Endothelial cell of umbilical vein (primary cell): ENCODE results near the gene ALDH1A2. TPM values are rescaled to one million over a fixed set of nuclear protein-coding genes. Genes with fewer than 3 reads are reported as not detected.

Experiments
- BruUV-seq: library from RNA; stranded (reverse); fragments of 400-500 nt; replicated peaks from 2 replicates; lab custom pipeline; 2021; lab: Mats Ljungman, UMichigan
- CTCF ChIA-PET: fragments of 300-600, 350-600 bp; sonication (Branson Sonifier 250); formaldehyde crosslinking; loops from one replicate; lab custom pipeline; 2021; ENCODE audit warnings: antibody characterized with exemption, inconsistent platforms; lab: Charles Lee
- POLR2A ChIA-PET: fragments of 300-600, 350-600 bp; sonication (Branson Sonifier 250); formaldehyde crosslinking; loops from one replicate; lab custom pipeline; 2021; ENCODE audit warnings: antibody characterized with exemption, inconsistent platforms; lab: Charles Lee
- DNase-seq: peaks from one replicate; pipeline ENCODE4 v3.0.0-alpha.2; 2011; ENCODE audit warnings: low read depth, low spot score
- FAIRE-seq: peaks from 2 replicates; lab custom pipeline; 2011; peaks lifted over from hg19 to GRCh38; lab: Jason Lieb, UNC
- H2AFZ ChIP-seq: 2 replicates; pipeline ENCODE4 v1.6.0; 2012; ENCODE audit warnings: low read depth, low read length, control low read depth, inconsistent platforms
- H3K27ac ChIP-seq: 2 replicates; pipeline ENCODE4 v1.5.1; 2011; ENCODE audit warnings: low read depth, mild to moderate bottlenecking, control low read depth, low read length, moderate library complexity; ENCODE audit not compliant: insufficient read depth
- H3K27me3 ChIP-seq, 2 experiments: 2 replicates each; pipeline versions ENCODE4 v1.6.0 to v1.6.1; 2011; ENCODE audit warnings: low read length in 2 of 2, mixed read lengths in 1 of 2; ENCODE audit not compliant: control insufficient read depth in 2 of 2, insufficient read depth in 2 of 2
- H3K36me3 ChIP-seq, 2 experiments: 2 replicates in 1 of 2; 3 replicates in 1 of 2; pipeline ENCODE4 v1.5.1; 2011; ENCODE audit warnings: low read length in 2 of 2, mild to moderate bottlenecking in 1 of 2, moderate library complexity in 1 of 2; ENCODE audit not compliant: control insufficient read depth in 2 of 2, insufficient read depth in 2 of 2; ENCODE audit errors: extremely low read depth in 1 of 2
- H3K4me1 ChIP-seq: 3 replicates; pipeline ENCODE4 v1.5.1; 2011; ENCODE audit warnings: mild to moderate bottlenecking, low read length; ENCODE audit not compliant: control insufficient read depth, insufficient read depth; ENCODE audit errors: extremely low read depth
- H3K4me2 ChIP-seq: 2 replicates; pipeline ENCODE4 v1.6.1; 2011; ENCODE audit warnings: low read length, control low read depth, mixed read lengths; ENCODE audit not compliant: insufficient read depth
- H3K4me3 ChIP-seq, 3 experiments: fragments of 200-600 bp in 1 of 3; sonication (generic), shearing (Covaris generic) in 1 of 3; replicated peaks in 1 of 3; 2 replicates each; pipeline ENCODE4 v1.5.1; 2011 to 2016; ENCODE audit warnings: control low read depth in 3 of 3, low read length in 3 of 3, mild to moderate bottlenecking in 2 of 3, inconsistent platforms in 1 of 3, low read depth in 1 of 3, moderate library complexity in 1 of 3; ENCODE audit not compliant: insufficient read depth in 1 of 3
- H3K79me2 ChIP-seq: 2 replicates; pipeline ENCODE4 v1.6.0; 2012; ENCODE audit warnings: low read length, inconsistent platforms; ENCODE audit not compliant: control insufficient read depth, insufficient read depth
- H3K9ac ChIP-seq: replicated peaks from 2 replicates; pipeline ENCODE3; 2011; ENCODE audit warnings: low read length, control low read depth; ENCODE audit not compliant: insufficient read depth; ENCODE audit errors: extremely low read depth
- H3K9me1 ChIP-seq: replicated peaks from 3 replicates; pipeline ENCODE4 v1.6.0; 2011; ENCODE audit warnings: mild to moderate bottlenecking, low read length; ENCODE audit not compliant: control insufficient read depth, insufficient read depth; ENCODE audit errors: extremely low read depth
- H3K9me3 ChIP-seq: replicated peaks from 2 replicates; pipeline ENCODE4 v1.5.1; 2012; ENCODE audit warnings: low read length, inconsistent platforms; ENCODE audit not compliant: control insufficient read depth, insufficient read depth
- H4K20me1 ChIP-seq: replicated peaks from 2 replicates; pipeline ENCODE3; 2011; ENCODE audit warnings: mild to moderate bottlenecking, low read length; ENCODE audit not compliant: control insufficient read depth, insufficient read depth; ENCODE audit errors: extremely low read depth
- CTCF ChIP-seq, 2 donors: IDR thresholded peaks; 1 replicate in 1 of 2; 2 replicates in 1 of 2; pipeline ENCODE4 v1.5.1; 2011; ENCODE audit warnings: low read length in 2 of 2, mild to moderate bottlenecking in 2 of 2, moderate library complexity in 2 of 2, control low read depth in 1 of 2, inconsistent platforms in 1 of 2, low read depth in 1 of 2; ENCODE audit not compliant: insufficient read depth in 1 of 2; ENCODE audit errors: extremely low read depth in 1 of 2
- EZH2 ChIP-seq: IDR thresholded peaks from 2 replicates; pipeline ENCODE4 v1.6.1; 2012; ENCODE audit warnings: borderline replicate concordance, low read depth, mild to moderate bottlenecking, moderate library complexity, low read length, inconsistent platforms; ENCODE audit not compliant: severe bottlenecking
- FOS ChIP-seq: IDR thresholded peaks from 2 replicates; pipeline ENCODE4 v1.6.1; 2011; ENCODE audit warnings: mild to moderate bottlenecking, low read length, moderate library complexity, borderline replicate concordance; ENCODE audit not compliant: insufficient read depth
- GATA2 ChIP-seq: IDR thresholded peaks from 2 replicates; pipeline ENCODE4 v1.7.0; 2011; ENCODE audit warnings: low read depth, mild to moderate bottlenecking, moderate library complexity, mixed read lengths, low read length; ENCODE audit not compliant: insufficient read length, insufficient read depth
- JUN ChIP-seq: IDR thresholded peaks from 2 replicates; pipeline ENCODE4 v1.6.1; 2011; ENCODE audit warnings: borderline replicate concordance, low read depth; ENCODE audit not compliant: insufficient read length, insufficient read depth
- MAX ChIP-seq: IDR thresholded peaks from 2 replicates; pipeline ENCODE4 v1.6.1; 2011; ENCODE audit not compliant: insufficient read depth, insufficient read length
- MYC ChIP-seq: IDR thresholded peaks from one replicate; pipeline ENCODE4 v1.6.1; 2011; ENCODE audit warnings: mild to moderate bottlenecking, low read depth, low read length
- POLR2A ChIP-seq: IDR thresholded peaks from 2 replicates; pipeline ENCODE4 v1.6.1; 2012; ENCODE audit warnings: low read depth, mild to moderate bottlenecking, control low read depth, low read length
- POLR2AphosphoS5 ChIP-seq: IDR thresholded peaks from 2 replicates; pipeline ENCODE4 v1.6.1; 2012; ENCODE audit warnings: low read depth, mild to moderate bottlenecking, control low read depth, low read length, moderate library complexity; ENCODE audit not compliant: insufficient read depth
- dilution Hi-C: fragments of 300-500 bp; cut with MboI; formaldehyde crosslinking; loops from one replicate; pipeline ENCODE4 v1.15.0; 2019; ENCODE audit warnings: low sequenced_read_pairs; ENCODE audit not compliant: extremely low pct_ligation_motif_present
- intact Hi-C: fragments of 100-400 bp; cut with micrococcal nuclease; formaldehyde crosslinking; loops from one replicate; pipeline ENCODE4 v1.10.0; 2022
- polyA plus RNA-seq, 4 experiments: library from polyadenylated mRNA; depleted of rRNA in 3 of 4; stranded (reverse) in 3 of 4; unstranded in 1 of 4; fragments of >200 nt; gene quantifications; 2 replicates each; pipeline versions ENCODE4 v1.2.1 to v1.2.3, GENCODE V29; 2011 to 2012; ENCODE audit warnings: missing spikeins in 1 of 4
- total RNA-seq: library from RNA; stranded (reverse); gene quantifications from 2 replicates; pipeline ENCODE4 v1.2.3, GENCODE V29; 2021

Gene ALDH1A2
- total and polyA plus RNA-seq, 2 donors (not counting 3 experiments of a cell fraction or from before 2014, with no cell fraction given): 16.3 to 34.9 TPM

GRCh38 chr15:58077427-58077826 is 11.9 kb upstream of the ALDH1A2 start:
- Histone ChIP-seq H3K4me1 (no peaks in the 10 kb centered on the region), H3K4me2 (no peak overlapping the region), H3K27ac (no peak overlapping the region), H3K9ac (no peak overlapping the region), H3K9me3 (no peaks in the 10 kb centered on the region), H4K20me1 (no peaks in the 10 kb centered on the region), H3K4me3 (no peak overlapping the region), H2AFZ (no peak overlapping the region), H3K27me3 (no peaks in the 10 kb centered on the region), H3K36me3 (no peaks in the 10 kb centered on the region), H3K79me2 (no peaks in the 10 kb centered on the region), H3K9me1 (no peaks in the 10 kb centered on the region)
- no TSS peak for BruUV-seq
- FAIRE-seq: peak; percentile 59
- peak; percentile 35 for DNase-seq
- TF ChIP-seq CTCF (IDR thresholded peaks at IDR 0.05; ENCODE audit: extremely low read depth in 1 of 2, insufficient read depth in 1 of 2, low read depth in 1 of 2, low read length in 2 of 2) (peak in 1 of 2 donors; percentile 33), EZH2 (no peak)
- intact Hi-C loops: loop anchor here (1.0 kb wide), 2 partner anchors 105 to 144 kb away; no protein-coding TSS in a partner anchor
- ChIA-PET CTCF (interaction anchor here (0.6 to 3.7 kb wide), 22 partner anchors 8 to 1452 kb away, joined by 3 to 71 read pairs (median 4); no protein-coding TSS in a partner anchor), POLR2A (no interaction called here)
- dilution Hi-C loops: no loop called here

GRCh38 chr15:58074452-58074851 is 8.9 kb upstream of the ALDH1A2 start:
- Histone ChIP-seq H3K4me1 (peaks cover 3% of the 10 kb centered on the region), H3K9me3 (no peaks in the 10 kb centered on the region), H3K9me1 (no peaks in the 10 kb centered on the region), H3K79me2 (no peaks in the 10 kb centered on the region), H3K27me3 (no peaks in the 10 kb centered on the region), H3K27ac (no peak overlapping the region), H3K9ac (no peak overlapping the region), H3K4me3 (no peak overlapping the region), H3K36me3 (no peaks in the 10 kb centered on the region), H4K20me1 (no peaks in the 10 kb centered on the region), H3K4me2 (no peak overlapping the region), H2AFZ (peak overlapping the region; percentile 40)
- CTCF ChIA-PET: interaction anchor here (0.8 to 1.7 kb wide), 2 partner anchors 110 to 323 kb away, joined by 3 to 8 read pairs; no protein-coding TSS in a partner anchor
- FAIRE-seq (no peak), DNase-seq (no peak)
- intact Hi-C loops: no loop called here
- TF ChIP-seq MYC (no peak), GATA2 (no peak), FOS (no peak), POLR2A (no peak), CTCF (IDR thresholded peaks at IDR 0.05; ENCODE audit: extremely low read depth in 1 of 2, insufficient read depth in 1 of 2, low read depth in 1 of 2, low read length in 2 of 2) (no peak), JUN (no peak), MAX (no peak), POLR2AphosphoS5 (no peak), EZH2 (no peak)
- no TSS peak for BruUV-seq
- dilution Hi-C loops: loop anchor here (25.0 kb wide), 1 partner anchor 212 kb away; no protein-coding TSS in a partner anchor
- POLR2A ChIA-PET: no interaction called here
